GM21515 (cell line): ENCODE results near the gene MT1G.
"Not testable (repeated sequence)": the region's sequence is repeated elsewhere in the genome, so short reads cannot be mapped to it uniquely, and the experiment has no call there.

Experiments used
- ATAC-seq: cut with Tn5 transposase; IDR thresholded peaks from one replicate; pipeline ENCODE4 v1.9.1; 2021; ENCODE audit not compliant: unreplicated experiment

MT1G gene

DNA sequence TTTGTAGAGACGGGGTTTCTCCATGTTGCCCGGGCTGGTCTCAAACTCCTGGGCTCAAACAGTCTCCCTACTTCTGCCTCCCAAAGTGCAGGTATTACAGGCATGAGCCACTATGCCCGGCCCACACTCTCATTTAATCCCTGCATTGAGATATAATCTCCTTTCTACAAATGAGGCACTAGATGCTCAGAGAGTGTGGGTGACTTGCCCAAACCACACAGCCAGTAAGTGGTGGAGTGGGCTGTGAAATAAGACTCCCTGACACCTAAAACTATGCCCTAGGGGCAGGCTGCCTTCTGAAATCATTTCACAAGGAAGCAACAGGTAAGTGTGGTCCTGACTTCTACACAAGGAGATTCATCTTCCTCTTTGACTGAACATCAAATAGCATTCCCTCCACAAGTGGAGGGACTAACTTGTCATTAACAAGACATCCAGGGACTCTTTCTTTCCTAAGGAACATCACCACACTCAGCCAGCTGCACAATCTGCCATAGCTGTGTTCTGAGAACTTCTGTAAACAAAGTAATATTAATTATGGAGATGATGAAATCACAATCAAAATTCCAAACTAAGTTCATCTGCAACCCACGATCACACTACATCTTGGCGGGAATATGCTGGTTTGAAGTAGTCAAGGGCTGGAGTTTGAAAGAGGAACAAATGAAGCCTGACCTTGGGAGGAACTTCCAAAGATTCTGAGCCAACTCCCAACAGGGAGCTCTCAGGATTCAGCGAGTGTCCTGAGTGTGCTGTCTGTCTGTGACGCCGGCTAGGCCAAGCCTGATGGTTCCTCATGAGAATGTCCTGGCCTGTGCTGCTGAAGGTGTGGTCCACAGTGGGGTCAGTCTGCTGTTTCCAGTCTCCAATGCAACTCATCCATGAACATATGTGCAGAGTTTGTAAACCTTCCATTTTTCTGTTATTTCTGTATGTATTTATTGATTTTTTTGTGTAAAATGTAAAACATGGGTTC lies 2.3 kb downstream of the MT1G start:
- not testable (repeated sequence) for ATAC-seq

DNA sequence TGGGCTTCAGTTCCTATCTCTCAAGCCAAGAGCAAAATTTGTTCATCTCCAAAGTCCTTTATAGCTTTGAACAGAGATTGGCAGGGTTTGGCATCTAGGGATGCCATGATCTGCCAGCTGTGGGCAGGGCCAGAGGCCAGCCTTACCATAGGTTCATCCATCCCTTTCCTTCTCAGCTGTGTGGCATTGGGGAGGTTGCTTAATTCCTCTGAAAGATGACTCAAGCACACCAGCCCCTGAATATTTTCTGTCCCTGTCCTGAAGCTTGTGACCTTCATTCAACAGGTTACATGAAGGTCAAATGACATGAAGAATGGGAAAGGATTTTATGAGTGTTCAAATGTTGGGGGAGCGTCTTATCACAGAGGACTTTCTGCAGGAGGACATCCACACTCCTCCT lies 3.4 kb downstream of the MT1G start:
- no peak for ATAC-seq

DNA sequence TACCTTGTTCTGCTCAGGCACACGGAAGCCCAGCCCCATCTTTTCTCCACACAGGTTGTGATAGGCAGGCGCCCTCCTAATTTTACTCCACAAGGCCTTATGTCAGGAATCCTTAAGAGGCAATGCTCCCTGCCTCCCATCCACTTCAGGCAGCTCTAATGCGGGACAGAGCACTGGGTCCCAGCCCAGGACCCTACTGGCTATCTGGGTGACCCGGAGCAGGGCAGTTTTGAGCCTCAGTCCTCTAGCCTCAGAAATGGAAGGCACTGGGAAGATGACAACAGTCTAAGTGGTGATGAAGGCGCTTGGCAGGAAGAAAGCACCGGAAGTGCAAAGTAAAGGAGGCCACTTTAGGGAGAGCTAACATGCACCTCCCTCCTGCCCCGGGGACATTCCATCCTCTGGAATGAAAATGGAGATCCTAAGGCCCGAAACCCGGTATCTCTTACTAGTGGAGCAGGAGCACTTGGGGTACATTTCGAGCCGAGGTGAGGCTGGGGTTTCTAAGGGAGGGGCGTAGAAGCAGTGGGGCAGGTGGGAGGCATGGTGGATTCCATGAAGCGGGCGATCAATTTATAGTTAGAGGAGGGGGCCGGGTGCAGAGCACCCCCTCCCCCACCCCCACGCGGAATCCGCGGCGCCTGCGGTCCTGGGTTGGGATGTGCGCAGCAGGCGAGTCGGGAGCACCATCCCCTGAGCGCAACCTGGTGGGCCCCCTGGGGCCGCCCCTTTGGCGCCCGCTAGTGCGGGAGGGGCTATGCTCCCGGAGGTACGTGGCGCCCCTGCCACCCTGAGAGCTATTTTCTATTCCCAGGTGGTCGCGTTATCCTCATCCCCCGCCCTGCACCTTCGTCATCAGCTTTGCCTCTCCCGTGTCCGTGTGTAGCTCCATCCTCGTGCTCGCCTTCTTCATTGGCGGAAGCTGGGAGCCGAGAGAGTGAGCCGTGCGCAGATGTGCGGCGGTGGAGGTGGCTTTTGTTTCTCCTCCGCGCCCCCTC lies 5.2 kb downstream of the MT1G start:
- ATAC-seq, result no peak

DNA sequence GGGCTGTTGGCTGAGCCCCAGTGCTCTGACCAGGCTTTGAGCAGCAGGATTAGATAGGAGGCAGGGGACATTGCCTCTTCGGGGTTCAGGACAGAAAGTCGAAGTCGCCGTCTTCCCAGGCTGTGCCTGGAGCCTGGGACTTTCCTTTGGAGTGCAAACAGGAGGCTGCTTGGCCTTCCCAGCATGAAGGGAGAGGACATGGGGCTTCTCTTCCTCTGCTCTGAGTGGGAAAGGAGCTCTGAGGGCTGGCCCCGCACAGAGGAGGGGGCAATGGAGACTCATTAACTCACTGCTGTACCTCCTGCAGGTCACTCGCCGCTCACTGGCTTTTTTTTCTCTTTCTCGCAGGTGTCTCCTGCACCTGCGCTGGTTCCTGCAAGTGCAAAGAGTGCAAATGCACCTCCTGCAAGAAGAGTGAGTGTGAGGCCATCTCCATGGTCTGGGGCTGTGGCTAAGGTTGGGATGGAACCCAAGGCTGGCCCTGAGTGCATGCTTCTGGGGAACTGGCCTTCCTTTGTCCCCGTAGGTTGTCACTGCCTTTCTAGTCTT lies 9.5 kb downstream of the MT1G start:
- ATAC-seq, result no peak

DNA sequence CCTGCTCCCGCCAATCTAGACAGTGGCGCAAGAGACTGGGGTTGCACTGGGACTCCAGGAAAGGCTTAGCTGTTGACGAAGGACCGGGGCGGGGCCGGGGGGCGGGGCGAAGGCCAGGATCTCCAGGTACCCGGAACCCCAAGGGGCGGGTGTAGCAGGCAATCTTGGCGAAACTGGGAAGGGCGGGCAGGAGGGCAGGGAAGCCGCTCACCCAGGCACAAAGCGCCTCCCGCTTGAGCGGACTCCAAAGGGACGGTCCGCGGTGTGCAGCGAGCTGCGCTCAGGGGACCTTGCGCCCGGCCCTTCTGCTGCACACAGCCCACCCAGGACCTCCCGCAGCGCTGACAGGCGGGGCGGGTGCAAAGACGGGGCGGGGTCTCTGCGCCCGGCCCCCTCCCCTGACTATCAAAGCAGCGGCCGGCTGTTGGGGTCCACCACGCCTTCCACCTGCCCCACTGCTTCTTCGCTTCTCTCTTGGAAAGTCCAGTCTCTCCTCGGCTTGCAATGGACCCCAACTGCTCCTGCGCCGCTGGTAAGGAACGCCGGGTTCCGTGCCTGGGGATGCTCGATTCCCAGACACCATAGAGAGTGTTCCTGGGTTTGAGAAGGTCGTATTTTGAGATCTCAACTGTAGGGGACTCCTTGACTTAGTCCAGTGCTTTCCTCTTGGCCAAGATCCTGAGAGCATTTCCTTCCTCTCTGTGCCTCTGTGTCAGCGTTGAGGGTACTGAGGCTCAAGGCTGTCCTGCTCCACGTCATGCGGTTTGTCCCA lies 10.1 kb downstream of the MT1G start, which contains the start of gene MT1F:
MT1F (plus strand) TSS at position 405 of the 772 bp plus-strand sequence; CDS start at position 505, 100 bp downstream.
- ATAC-seq, result no peak

DNA sequence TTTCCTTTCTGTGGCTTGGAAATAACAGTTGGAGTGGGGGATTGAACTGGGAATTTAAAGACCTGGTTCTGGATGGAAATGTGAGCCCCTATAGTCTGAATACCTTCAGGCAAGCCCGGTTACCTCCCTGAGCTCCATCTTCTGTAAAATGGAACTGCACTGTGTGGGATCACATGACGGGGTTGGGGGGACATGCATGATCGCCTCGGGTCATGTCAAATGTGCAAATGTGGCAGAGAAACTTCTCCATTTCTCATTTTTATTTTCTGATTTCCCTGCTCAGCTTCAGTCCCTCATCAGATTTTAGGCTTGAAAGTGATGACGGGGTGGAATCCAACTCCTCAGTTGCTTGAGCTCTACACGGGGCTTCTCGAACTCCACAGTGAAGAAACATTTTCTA lies 14.6 kb downstream of the MT1G start:
- no peak for ATAC-seq

DNA sequence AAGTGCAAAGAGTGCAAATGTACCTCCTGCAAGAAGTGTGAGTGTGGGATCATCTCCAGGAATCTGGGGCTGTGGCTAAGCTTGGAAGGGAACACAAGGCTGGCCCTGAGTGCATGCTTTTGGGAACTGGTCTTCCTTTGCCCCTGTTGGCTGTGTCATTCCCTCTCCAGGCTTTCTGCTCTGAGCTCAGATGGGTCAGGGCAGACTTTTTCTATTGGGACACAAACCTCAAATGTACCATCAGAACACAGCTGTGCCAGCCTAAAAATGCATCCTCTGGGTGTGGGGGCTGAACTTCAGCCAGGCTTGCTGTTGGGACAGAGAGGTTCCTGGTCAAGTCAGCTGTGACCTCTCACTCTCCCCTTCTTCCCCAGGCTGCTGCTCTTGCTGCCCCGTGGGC lies 15.3 kb downstream of the MT1G start:
- no peak for ATAC-seq

DNA sequence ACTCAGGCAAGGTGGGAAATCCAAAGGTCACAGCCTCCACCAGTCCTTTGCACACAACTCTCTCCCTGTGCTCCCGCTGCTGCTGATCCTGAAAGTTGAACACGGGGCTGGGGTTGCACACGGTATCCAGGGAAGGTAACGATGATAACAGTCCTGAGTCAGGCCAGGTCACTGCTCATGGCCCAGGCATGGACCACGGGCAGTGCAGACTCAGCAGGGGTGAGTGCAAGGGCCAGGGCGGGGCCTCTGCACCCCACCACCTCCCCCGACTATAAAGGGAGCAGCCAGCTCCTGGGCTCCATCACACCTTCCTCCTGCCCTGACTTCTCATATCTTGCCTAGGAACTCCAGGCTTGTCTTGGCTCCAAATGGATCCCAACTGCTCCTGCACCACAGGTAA lies 16.3 kb downstream of the MT1G start, which contains the start of gene MT1B:
MT1B (plus strand) TSS at position 301 of the 400 bp plus-strand sequence; CDS start at position 369, 68 bp downstream.
- ATAC-seq, result no peak

DNA sequence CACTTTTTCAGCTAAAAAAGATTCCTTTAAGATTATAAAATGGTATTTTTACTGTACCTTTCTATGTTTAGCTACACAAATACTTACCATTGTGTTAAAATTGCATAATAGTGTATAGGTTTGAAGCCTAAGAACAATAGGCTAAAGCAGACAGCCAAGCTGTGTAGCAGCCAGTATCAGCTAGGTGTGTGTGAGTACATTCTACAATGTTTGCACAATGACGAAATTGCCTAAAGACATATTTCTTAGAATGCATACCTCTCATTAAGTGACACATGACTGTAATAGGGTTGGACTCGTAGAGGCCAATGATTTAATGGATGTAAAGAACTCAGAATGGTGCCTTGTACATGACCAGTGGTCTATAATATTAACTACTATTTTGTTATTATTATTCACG lies 18.0 kb downstream of the MT1G start:
- no peak for ATAC-seq

DNA sequence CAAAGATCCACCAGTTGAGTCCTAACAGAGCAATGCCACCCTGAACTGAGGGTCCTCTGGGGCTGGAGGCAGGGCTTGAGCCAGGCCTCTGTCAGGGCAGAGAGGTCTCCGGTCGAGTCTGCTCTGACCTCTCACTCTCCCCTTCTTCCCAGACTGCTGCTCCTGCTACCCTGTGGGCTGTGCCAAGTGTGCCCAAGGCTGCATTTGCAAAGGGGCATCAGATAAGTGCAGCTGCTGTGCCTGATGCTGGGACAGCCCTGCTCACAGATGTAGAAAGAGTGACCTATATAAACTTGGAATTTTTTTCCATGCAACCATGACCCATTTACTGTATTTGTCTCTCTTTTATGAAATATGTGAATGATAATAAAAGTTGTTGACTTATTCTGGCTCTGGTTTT lies 18.6 kb downstream of the MT1G start:
- ATAC-seq, result no peak

DNA sequence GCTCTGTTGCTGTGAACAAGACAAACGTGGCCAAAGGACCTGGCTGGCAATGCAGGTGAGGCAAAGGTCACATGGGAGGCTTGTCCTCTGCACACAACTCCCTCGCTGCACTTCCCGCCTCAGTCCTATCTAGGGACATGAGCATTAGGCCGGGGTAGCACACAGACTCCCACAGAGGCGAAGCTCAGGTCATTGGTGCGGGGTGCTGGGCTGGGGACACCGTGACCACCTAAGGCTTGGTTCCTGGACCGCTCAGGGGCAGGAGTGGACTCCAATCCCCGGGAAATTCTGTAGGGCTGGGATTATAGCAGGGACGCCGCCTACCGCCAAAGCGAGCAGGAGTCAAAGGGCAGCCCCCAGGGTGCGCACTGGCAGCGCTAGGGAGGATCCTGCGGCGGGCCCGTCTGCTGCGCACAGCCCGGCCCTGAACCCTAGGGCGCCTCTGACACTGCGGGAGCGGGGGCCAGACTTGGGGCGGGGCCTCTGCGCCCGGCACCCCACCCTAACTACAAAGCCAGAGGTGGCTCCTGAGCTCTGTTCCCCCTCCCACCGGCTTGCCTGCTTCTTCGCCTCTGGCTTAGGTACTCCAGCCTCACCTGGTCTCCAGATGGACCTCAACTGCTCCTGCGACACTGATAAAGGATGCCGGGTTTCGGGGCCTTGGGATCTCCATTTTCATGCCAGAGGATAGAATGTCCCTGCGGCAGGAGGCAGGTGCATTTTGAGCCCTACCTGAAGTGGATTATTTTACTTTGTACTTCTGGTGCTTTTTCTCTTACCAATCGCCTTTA lies 20.0 kb downstream of the MT1G start:
- no peak for ATAC-seq

DNA sequence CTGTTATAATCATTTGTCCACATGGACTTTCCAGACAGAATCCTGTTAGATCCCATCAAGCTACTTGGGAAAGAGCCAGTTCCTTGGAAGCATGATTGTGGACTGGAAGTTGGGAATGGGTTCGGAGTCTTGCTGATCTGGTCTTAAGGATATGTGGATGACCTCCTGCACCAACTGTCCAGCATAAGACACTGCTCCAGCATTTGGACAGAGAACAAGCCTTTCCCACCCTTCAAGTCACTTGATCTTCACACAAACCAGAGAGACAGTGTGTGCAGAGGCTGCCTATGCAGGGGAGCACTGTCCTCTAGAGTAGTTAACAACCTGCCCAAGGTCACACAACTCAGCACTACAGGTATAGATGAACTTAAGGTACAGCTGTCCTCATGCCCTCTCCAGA lies 22.0 kb downstream of the MT1G start:
- ATAC-seq, result no peak

DNA sequence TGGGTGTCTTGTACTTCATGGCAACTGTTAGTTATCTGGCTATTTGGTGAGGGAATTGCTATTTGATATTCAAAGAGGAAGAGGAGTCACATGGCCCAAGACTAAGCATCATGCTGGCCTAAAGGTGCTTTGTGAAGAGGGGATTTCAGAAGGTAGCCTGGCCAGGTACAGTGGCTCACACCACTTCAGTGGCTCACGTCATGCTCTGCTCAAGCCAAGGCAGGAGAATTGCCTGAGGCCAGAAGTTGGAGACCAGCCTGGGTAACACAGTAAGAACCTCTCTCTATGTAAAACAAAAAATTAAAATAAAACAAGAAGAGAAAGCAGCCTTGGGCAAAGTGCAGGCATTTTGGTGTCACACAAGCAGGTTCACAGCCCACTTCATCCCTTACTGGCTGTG lies 22.6 kb downstream of the MT1G start:
- no peak for ATAC-seq

DNA sequence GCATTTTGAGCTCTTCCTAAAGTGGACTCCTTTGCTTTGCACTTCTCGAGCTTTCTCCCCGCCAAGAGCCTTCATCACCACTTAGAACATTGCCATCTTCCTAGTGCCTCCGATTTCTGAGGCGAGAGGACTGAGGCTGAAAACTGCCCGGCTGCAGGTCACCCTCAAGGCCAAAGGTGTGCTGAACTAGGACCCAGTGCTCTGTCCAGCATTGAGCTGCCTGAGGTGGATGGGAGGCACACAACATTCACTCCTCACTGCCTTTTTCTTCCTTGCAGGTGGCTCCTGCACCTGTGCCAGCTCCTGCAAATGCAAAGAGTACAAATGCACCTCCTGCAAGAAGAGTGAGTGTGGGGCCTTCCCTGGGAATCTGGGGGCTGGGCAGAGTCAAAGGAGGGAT lies 24.0 kb downstream of the MT1G start:
- no peak for ATAC-seq

DNA sequence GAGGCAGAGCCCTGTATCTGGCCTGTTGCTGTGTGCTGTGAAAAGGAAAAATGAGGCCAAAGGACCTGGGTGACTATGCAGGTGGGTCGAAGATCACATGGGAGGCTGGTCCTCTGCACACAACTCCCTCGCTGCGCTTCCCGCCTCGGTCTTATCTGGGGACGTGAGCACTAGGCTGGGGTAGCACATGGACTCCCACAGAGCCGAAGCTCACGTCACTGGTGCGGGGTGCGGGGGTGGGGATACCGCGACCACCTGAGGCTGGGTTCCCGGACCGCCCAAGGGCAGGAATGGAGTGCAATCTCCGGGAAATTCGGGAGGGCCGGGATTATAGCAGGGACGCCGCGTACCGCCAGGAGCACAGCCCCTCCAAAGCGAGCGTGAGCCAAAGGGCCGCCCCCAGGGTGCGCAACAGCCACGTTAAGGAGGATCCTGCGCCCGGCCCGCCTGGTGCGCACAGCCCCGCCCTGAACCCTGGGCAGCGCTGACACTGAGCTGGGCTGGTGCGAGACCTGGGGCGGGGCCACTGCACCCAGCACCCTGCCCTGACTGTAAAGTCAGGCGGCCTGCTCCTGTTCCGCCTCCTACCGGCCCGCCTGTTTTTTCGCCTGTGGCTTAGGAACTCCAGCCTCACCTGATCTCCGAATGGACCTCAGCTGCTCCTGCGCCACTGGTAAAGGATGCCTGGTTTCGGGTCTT lies 24.6 kb downstream of the MT1G start:
- peak; percentile 59 for ATAC-seq

DNA sequence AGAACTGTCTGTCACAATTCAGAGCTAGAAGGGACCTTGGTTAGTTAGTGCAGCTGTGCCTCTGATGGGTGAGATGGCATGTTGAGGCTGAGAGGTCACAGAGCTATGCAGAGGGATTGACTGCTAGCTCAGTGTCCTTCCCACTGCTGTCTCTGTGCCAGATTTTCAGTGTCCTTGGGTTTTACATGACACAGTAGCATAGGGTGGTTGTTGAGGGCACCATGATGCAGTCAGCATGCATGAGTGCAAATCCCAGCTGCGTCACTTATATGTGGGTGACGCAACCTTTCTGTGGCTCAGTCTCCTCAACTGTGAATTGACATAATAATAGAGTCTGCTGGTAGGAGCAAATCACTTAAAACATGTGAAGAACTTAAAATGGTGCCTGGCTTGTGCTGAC lies 26.7 kb downstream of the MT1G start:
- ATAC-seq, result no peak

DNA sequence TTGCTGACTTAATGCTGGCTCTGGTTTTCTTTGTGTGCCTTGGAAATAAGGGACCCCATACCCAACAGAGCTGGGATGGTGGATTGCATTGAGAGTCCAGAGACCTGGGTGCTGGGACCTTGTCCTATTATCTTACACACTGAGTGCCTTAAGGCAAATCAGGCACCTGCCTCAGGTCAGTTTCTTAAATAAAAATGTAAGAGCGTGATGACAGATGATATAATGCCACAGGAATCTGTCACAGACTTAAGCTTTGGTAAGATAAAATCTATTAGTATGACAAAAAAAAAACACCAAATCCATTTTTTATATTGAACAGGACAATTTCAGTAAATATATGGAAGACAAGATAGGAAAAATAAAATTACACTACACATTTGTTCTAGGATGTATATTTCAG lies 27.8 kb downstream of the MT1G start:
- ATAC-seq, result no peak

DNA sequence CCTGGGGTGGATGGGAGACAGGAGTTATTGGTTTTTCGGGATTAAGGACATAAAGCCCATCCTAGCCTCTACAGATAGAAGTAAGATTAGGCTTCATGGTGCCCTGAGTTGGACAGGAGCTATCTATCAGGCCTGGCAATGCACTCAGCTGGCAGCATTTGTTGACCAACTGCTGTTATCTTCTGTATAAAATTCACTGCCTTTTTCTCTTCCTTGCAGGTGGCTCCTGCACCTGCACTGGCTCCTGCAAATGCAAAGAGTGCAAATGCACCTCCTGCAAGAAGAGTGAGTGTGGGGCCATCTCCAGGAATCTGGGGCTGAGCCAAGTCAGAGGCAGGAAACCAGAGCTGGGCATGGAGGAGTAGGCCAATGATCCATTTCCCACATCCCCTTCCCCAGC lies 28.8 kb downstream of the MT1G start:
- no peak for ATAC-seq
